Liver (tissue), 9 donors: ENCODE results near the gene ZER1. TPM values are rescaled to one million over a fixed set of nuclear protein-coding genes. Genes with fewer than 3 reads are reported as not detected.

Source experiments
- DNase-seq: peaks from one replicate; pipeline ENCODE4 v3.0.0-alpha.2; 2017; ENCODE audit warnings: low spot score
- H3K27ac ChIP-seq, 2 donors: one replicate each; pipeline ENCODE4 v1.7.0; 2013; ENCODE audit warnings: inconsistent platforms in 2 of 2, low read length in 2 of 2, control low read depth in 1 of 2, low read depth in 1 of 2, mild to moderate bottlenecking in 1 of 2
- H3K27me3 ChIP-seq, 4 donors: one replicate each; pipeline versions ENCODE4 v1.6.1 to v1.7.0; 2013; ENCODE audit warnings: low read length in 3 of 4, inconsistent platforms in 1 of 4, mild to moderate bottlenecking in 1 of 4, moderate library complexity in 1 of 4; ENCODE audit not compliant: control insufficient read depth in 4 of 4, insufficient read depth in 4 of 4
- H3K36me3 ChIP-seq, 4 donors: one replicate each; pipeline versions ENCODE4 v1.6.1 to v1.7.0; 2013; ENCODE audit warnings: low read length in 3 of 4, mild to moderate bottlenecking in 3 of 4, low read depth in 1 of 4, moderate library complexity in 1 of 4; ENCODE audit not compliant: control insufficient read depth in 4 of 4, insufficient read depth in 3 of 4
- H3K4me1 ChIP-seq, 4 donors: one replicate each; pipeline versions ENCODE4 v1.6.1 to v1.7.0; 2013; ENCODE audit warnings: low read length in 3 of 4, mild to moderate bottlenecking in 3 of 4, moderate library complexity in 1 of 4; ENCODE audit not compliant: control insufficient read depth in 4 of 4, insufficient read depth in 4 of 4
- H3K4me3 ChIP-seq, 3 donors: one replicate each; pipeline versions ENCODE4 v1.6.1 to v1.7.0; 2013; ENCODE audit warnings: low read length in 3 of 3, control low read depth in 1 of 3, low read depth in 1 of 3, mild to moderate bottlenecking in 1 of 3
- H3K9ac ChIP-seq, 2 donors: one replicate each; pipeline ENCODE4 v1.7.0; 2013; ENCODE audit warnings: low read length in 2 of 2, mild to moderate bottlenecking in 2 of 2, moderate library complexity in 2 of 2, control low read depth in 1 of 2, low read depth in 1 of 2
- H3K9me3 ChIP-seq, 4 donors: one replicate each; pipeline versions ENCODE4 v1.6.1 to v1.7.0; 2013; ENCODE audit warnings: low read length in 3 of 4; ENCODE audit not compliant: control insufficient read depth in 4 of 4
- EGR1 ChIP-seq, 2 donors: IDR thresholded peaks; 2 replicates each; pipeline ENCODE4 v1.6.1; 2016 to 2018; ENCODE audit warnings: antibody characterized with exemption in 2 of 2, low read depth in 2 of 2
- FOXA1 ChIP-seq: IDR thresholded peaks from 2 replicates; pipeline ENCODE4 v1.6.1; 2016; ENCODE audit warnings: antibody characterized with exemption
- GABPA ChIP-seq, 2 donors: IDR thresholded peaks in 1 of 2; conservative IDR thresholded peaks in 1 of 2; 2 replicates each; pipeline ENCODE4 v1.6.1; 2016; ENCODE audit warnings: antibody characterized with exemption in 2 of 2, mild to moderate bottlenecking in 1 of 2, moderate library complexity in 1 of 2
- HNF4A ChIP-seq, 2 donors: conservative IDR thresholded peaks; 2 replicates each; pipeline ENCODE4 v1.6.1; 2016; ENCODE audit warnings: antibody characterized with exemption in 2 of 2, mild to moderate bottlenecking in 2 of 2
- HNF4G ChIP-seq: IDR thresholded peaks from 2 replicates; pipeline ENCODE4 v1.6.1; 2016; ENCODE audit warnings: antibody characterized with exemption
- JUND ChIP-seq, 2 donors: IDR thresholded peaks; 2 replicates each; pipeline ENCODE4 v1.6.1; 2016; ENCODE audit warnings: antibody characterized with exemption in 2 of 2
- RAD21 ChIP-seq, 2 donors: IDR thresholded peaks; 2 replicates each; pipeline ENCODE4 v1.6.1; 2016; ENCODE audit warnings: antibody characterized with exemption in 2 of 2, mild to moderate bottlenecking in 2 of 2
- RXRA ChIP-seq, 2 donors: IDR thresholded peaks; 2 replicates each; pipeline ENCODE4 v1.6.1; 2017 to 2018; ENCODE audit warnings: antibody characterized with exemption in 2 of 2, mild to moderate bottlenecking in 1 of 2
- TAF1 ChIP-seq: conservative IDR thresholded peaks from 2 replicates; pipeline ENCODE4 v1.6.1; 2016; ENCODE audit warnings: antibody characterized with exemption, mild to moderate bottlenecking
- YY1 ChIP-seq: IDR thresholded peaks from 2 replicates; pipeline ENCODE4 v1.6.1; 2016; ENCODE audit warnings: antibody characterized with exemption, mild to moderate bottlenecking
- WGBS: extraction: QIAGEN DNeasy Blood & Tissue Kit; methylation state at CpG from one replicate; pipeline ENCODE4 v1.1.7; 2013; 5-methylcytosine and 5-hydroxymethylcytosine counted together
- polyA plus RNA-seq, 2 donors: library from polyadenylated mRNA; stranded (reverse) in 1 of 2; unstranded in 1 of 2; fragments of 200-250 nt in 1 of 2; fragments of >200 nt in 1 of 2; fragmentation: Nextera tagmentation in 1 of 2; extraction: Ambion mirVana in 1 of 2; gene quantifications; one replicate each; pipeline versions ENCODE4 v1.2.1 to v1.2.3, GENCODE V29; 2013 to 2015
- total RNA-seq, 2 donors: library from RNA; depleted of rRNA; stranded (reverse); fragments of >200 nt; gene quantifications; one replicate each; pipeline ENCODE4 v1.2.3, GENCODE V29; 2014
- TF ChIP-seq, protein P1 (sequence below): IDR thresholded peaks from 2 replicates; pipeline ENCODE4 v1.6.1; 2016; ENCODE audit warnings: antibody characterized with exemption
- TF ChIP-seq, protein P2 (sequence below): IDR thresholded peaks from 2 replicates; pipeline ENCODE4 v1.6.1; 2016; ENCODE audit warnings: antibody characterized with exemption
- TF ChIP-seq, protein P3 (sequence below): IDR thresholded peaks from 2 replicates; pipeline ENCODE4 v1.6.1; 2016; ENCODE audit warnings: antibody characterized with exemption
- TF ChIP-seq, protein P4 (sequence below): IDR thresholded peaks from 2 replicates; pipeline ENCODE4 v1.6.1; 2016; ENCODE audit warnings: antibody characterized with exemption, mild to moderate bottlenecking
- donor health status: healthy.
- donor health status: healthy.
- donor health status: healthy.
- donor health status: healthy.
- donor health status: healthy.

Gene ZER1
- total and polyA plus RNA-seq, 4 donors = 7.6 to 29.1 (median 15.8) TPM

DNA sequence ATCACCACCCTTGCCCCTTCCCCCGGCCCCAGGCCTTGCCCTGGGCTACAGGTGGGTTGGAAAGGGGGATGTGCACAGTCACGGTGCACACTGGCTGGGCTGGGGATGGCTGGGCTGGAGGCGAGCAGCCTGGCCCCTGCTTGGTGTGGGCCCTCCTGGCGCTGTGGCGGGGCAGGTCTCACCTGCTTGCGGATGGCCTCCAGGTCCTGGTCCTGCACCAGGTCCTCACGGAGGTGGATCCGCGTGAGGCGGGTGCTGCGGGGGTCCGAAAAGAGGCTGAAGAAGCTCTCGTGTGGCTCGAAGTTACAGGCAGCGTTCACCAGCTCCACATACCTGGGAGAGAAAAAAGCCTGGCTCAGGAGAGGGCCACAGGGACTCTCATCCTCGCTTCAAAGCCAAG lies 18.1 kb downstream of the ZER1 start:
- H3K9ac ChIP-seq = no peak overlapping the region
- H3K4me1 ChIP-seq = no peaks in the 10 kb centered on the region
- TF ChIP-seq, protein P1, sequence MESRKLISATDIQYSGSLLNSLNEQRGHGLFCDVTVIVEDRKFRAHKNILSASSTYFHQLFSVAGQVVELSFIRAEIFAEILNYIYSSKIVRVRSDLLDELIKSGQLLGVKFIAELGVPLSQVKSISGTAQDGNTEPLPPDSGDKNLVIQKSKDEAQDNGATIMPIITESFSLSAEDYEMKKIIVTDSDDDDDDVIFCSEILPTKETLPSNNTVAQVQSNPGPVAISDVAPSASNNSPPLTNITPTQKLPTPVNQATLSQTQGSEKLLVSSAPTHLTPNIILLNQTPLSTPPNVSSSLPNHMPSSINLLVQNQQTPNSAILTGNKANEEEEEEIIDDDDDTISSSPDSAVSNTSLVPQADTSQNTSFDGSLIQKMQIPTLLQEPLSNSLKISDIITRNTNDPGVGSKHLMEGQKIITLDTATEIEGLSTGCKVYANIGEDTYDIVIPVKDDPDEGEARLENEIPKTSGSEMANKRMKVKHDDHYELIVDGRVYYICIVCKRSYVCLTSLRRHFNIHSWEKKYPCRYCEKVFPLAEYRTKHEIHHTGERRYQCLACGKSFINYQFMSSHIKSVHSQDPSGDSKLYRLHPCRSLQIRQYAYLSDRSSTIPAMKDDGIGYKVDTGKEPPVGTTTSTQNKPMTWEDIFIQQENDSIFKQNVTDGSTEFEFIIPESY = no peak
- no peak for TF ChIP-seq FOXA1
- TF ChIP-seq EGR1 (IDR thresholded peaks at IDR 0.05; ENCODE audit: low read depth in 2 of 2) = no peak
- no peak for TF ChIP-seq RXRA (IDR thresholded peaks at IDR 0.05)
- TF ChIP-seq RAD21 (IDR thresholded peaks at IDR 0.05) = no peak
- TF ChIP-seq TAF1 = no peak
- TF ChIP-seq HNF4A (conservative IDR thresholded peaks at IDR 0.05) = no peak
- TF ChIP-seq JUND (IDR thresholded peaks at IDR 0.05) = no peak
- no peaks in the 10 kb centered on the region for H3K27me3 ChIP-seq
- WGBS = 96% methylated on average over 16 of the region's 16 CpGs
- peaks cover 5 to 43% (median 33%) of the 10 kb centered on the region in 4 donors for H3K36me3 ChIP-seq
- no peak overlapping the region for H3K27ac ChIP-seq
- H3K9me3 ChIP-seq = no peaks in the 10 kb centered on the region
- H3K4me3 ChIP-seq = no peak overlapping the region
- DNase-seq = no peak

DNA sequence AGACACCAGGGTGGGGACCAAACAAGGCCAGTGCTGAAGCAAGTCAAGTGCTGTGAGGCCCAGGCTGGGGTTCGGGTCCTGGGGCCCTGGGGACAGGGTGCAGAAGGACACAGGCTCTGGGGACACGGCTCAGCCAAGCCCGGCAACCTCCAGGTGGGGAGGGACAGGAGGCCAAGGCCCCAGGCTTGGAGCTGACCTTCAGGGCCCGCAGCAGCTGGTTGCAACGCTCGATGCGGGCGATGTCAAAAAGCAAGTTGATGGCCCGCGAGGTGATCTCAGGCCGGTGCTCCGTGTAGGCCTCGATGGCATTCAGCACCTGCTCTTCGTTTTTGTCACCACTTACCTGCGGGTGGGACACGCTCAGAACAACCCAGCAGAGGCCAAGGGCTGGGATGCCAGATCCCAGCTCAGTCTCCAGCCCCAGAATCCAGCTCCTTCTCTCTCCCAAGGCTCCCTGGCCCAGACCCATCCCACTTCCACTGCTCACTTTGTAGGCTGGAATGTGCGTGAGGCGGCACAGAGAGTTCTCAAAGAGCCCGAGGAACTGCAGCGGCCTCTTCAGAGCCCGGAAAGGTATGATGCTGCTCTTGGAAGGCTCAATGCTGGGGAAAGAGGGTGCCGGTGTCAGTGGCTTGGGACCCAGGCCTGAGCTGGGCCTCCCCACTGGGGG lies 20.7 kb downstream of the ZER1 start:
- H3K27ac ChIP-seq = no peak overlapping the region
- H3K9ac ChIP-seq = no peak overlapping the region
- H3K4me1 ChIP-seq = no peaks in the 10 kb centered on the region
- 95% methylated on average over 22 of the region's 22 CpGs for WGBS
- H3K27me3 ChIP-seq = no peaks in the 10 kb centered on the region
- H3K4me3 ChIP-seq = no peak overlapping the region
- no peaks in the 10 kb centered on the region for H3K9me3 ChIP-seq
- DNase-seq = no peak
- peaks cover 8 to 59% (median 37%) of the 10 kb centered on the region in 4 donors for H3K36me3 ChIP-seq
- no peak for TF ChIP-seq JUND (IDR thresholded peaks at IDR 0.05)
- no peak for TF ChIP-seq HNF4G
- TF ChIP-seq RAD21 (IDR thresholded peaks at IDR 0.05) = no peak
- TF ChIP-seq, protein P2, sequence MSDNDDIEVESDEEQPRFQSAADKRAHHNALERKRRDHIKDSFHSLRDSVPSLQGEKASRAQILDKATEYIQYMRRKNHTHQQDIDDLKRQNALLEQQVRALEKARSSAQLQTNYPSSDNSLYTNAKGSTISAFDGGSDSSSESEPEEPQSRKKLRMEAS = no peak
- no peak for TF ChIP-seq HNF4A (conservative IDR thresholded peaks at IDR 0.05)
- TF ChIP-seq EGR1 (IDR thresholded peaks at IDR 0.05; ENCODE audit: low read depth in 2 of 2) = no peak
- TF ChIP-seq GABPA (IDR thresholded peaks at IDR 0.05 in 1 of 2, conservative IDR thresholded peaks at IDR 0.05 in 1 of 2) = no peak
- TF ChIP-seq, protein P1 = no peak
- TF ChIP-seq, protein P3, sequence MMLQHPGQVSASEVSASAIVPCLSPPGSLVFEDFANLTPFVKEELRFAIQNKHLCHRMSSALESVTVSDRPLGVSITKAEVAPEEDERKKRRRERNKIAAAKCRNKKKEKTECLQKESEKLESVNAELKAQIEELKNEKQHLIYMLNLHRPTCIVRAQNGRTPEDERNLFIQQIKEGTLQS = no peak
- TF ChIP-seq, protein P4, sequence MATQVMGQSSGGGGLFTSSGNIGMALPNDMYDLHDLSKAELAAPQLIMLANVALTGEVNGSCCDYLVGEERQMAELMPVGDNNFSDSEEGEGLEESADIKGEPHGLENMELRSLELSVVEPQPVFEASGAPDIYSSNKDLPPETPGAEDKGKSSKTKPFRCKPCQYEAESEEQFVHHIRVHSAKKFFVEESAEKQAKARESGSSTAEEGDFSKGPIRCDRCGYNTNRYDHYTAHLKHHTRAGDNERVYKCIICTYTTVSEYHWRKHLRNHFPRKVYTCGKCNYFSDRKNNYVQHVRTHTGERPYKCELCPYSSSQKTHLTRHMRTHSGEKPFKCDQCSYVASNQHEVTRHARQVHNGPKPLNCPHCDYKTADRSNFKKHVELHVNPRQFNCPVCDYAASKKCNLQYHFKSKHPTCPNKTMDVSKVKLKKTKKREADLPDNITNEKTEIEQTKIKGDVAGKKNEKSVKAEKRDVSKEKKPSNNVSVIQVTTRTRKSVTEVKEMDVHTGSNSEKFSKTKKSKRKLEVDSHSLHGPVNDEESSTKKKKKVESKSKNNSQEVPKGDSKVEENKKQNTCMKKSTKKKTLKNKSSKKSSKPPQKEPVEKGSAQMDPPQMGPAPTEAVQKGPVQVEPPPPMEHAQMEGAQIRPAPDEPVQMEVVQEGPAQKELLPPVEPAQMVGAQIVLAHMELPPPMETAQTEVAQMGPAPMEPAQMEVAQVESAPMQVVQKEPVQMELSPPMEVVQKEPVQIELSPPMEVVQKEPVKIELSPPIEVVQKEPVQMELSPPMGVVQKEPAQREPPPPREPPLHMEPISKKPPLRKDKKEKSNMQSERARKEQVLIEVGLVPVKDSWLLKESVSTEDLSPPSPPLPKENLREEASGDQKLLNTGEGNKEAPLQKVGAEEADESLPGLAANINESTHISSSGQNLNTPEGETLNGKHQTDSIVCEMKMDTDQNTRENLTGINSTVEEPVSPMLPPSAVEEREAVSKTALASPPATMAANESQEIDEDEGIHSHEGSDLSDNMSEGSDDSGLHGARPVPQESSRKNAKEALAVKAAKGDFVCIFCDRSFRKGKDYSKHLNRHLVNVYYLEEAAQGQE = no peak
- TF ChIP-seq YY1 = no peak
